ENCODE measurements around the gene AKR1C4.

GRCh38 chr10:5165738-5166137, 30.9 kb upstream of the AKR1C4 start:
- TF ChIP-seq EP300 (IDR thresholded peaks at IDR 0.05) (no peak), CTCF (IDR thresholded peaks at IDR 0.05) (no peak), POLR2AphosphoS5 (IDR thresholded peaks at IDR 0.05) (no peak), POLR2A (IDR thresholded peaks at IDR 0.05) (no peak)

Data from gastroesophageal sphincter (tissue), 3 donors.